ENCODE measurements around the gene GIT1. TPM values are rescaled to one million over a fixed set of nuclear protein-coding genes. Genes with fewer than 3 reads are reported as not detected.

GIT1 gene
- total and polyA plus RNA-seq, 9 of the 15 experiments (the other 6 are each of a cell fraction or from before 2014, with no cell fraction given): 0.35 to 35.3 (median 17.1) TPM

DNA sequence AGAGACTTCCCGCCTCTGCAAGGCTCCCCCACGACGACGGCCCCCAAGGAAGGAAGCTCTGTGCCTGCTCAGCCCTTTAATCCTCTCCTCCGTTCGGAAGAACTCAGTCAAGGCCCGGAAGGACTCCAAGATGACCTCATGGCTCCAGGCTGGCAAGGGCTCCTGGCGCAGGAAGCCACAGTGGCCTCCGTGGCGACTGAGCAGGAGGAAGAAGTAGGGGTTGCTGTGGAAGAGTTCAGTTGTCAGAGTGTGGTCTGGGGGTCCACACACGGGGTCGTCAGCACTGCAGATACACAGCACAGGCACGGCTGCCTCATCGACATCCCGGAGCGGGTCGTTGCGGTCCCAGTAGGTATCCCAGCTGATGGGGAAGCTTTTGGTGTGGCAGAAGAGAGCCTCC, 26.8 kb downstream of the GIT1 start:
- Histone ChIP-seq H3K9me1 (ENCODE audit: control insufficient read depth, insufficient read depth, low read length) (no peaks in the 10 kb centered on the region), H3K79me2 (ENCODE audit: control insufficient read depth, insufficient read depth, low read length) (no peaks in the 10 kb centered on the region), H3K9ac (ENCODE audit: insufficient read depth in 1 of 2, low read depth in 2 of 2, low read length in 2 of 2) (peak overlapping the region in 1 of 2 experiments; percentile 63; a peak in 1 of 4 replicates), H3K4me3 (no peak overlapping the region), H4K20me1 (replicated peaks; ENCODE audit: control insufficient read depth, insufficient read depth, low read length) (peaks cover 15% of the 10 kb centered on the region), H3K4me1 (replicated peaks in 1 of 2; ENCODE audit: control insufficient read depth in 2 of 2, insufficient read depth in 2 of 2, low read length in 2 of 2) (peaks cover 3 to 22% of the 10 kb centered on the region in 2 experiments; a peak in 4 of 5 replicates), H3K27ac (ENCODE audit: extremely low read depth, low read depth, low read length) (no peak overlapping the region), H2AFZ (ENCODE audit: low read depth, low read length) (no peak overlapping the region), H3K36me3 (ENCODE audit: control insufficient read depth, insufficient read depth, low read length) (no peaks in the 10 kb centered on the region), H3K9me3 (replicated peaks; ENCODE audit: control insufficient read depth, insufficient read depth, low read depth, low read length) (no peaks in the 10 kb centered on the region), H3K27me3 (ENCODE audit: control insufficient read depth in 2 of 2, insufficient read depth in 2 of 2, low read length in 2 of 2) (peaks cover 10 to 13% of the 10 kb centered on the region in 2 experiments; a peak in 4 of 5 replicates), H3K4me2 (ENCODE audit: insufficient read depth, low read length) (no peak overlapping the region)
- FAIRE-seq (no peak), DNase-seq (ENCODE audit: extremely low read depth in 1 of 4, low spot score in 3 of 4) (no peak), ATAC-seq (no peak)
- in situ Hi-C loops (cut with MboI): no loop called here
- no TSS peak for BruUV-seq (replicated peaks)
- POLR2A ChIA-PET: interaction anchor here (0.6 kb wide), 1 partner anchor 141 kb away, joined by 3 read pairs; no protein-coding TSS in a partner anchor
- 56% methylated on average over 18 of the region's 18 CpGs for WGBS (ENCODE audit: insufficient coverage, low coverage, missing lambda C conversion rate)
- CTCF ChIA-PET (ENCODE audit: low intra/inter-chr PET ratio): no interaction called here
- no peak for TF ChIP-seq JUNB (CRISPR knock-in tag; conservative IDR thresholded peaks at IDR 0.05)
- intact Hi-C loops (cut with micrococcal nuclease): no loop called here

- intact Hi-C loops (cut with micrococcal nuclease) (no loop called here), in situ Hi-C loops (cut with MboI) (no loop called here)
- ChIA-PET POLR2A (interaction anchor here (0.6 to 0.9 kb wide), 4 partner anchors 13 to 197 kb away, joined by 3 to 7 read pairs (median 4); no protein-coding TSS in a partner anchor), CTCF (ENCODE audit: low intra/inter-chr PET ratio) (no interaction called here)
- Histone ChIP-seq H4K20me1 (replicated peaks; ENCODE audit: control insufficient read depth, insufficient read depth, low read length) (peaks cover 19% of the 10 kb centered on the region), H3K4me2 (ENCODE audit: insufficient read depth, low read length) (no peak overlapping the region), H2AFZ (ENCODE audit: low read depth, low read length) (no peak overlapping the region), H3K27me3 (ENCODE audit: control insufficient read depth in 2 of 2, insufficient read depth in 2 of 2, low read length in 2 of 2) (peaks cover 10 to 13% of the 10 kb centered on the region in 2 experiments; a peak in 4 of 5 replicates), H3K4me3 (no peak overlapping the region), H3K9me1 (ENCODE audit: control insufficient read depth, insufficient read depth, low read length) (no peaks in the 10 kb centered on the region), H3K9ac (ENCODE audit: insufficient read depth in 1 of 2, low read depth in 2 of 2, low read length in 2 of 2) (0 out of 4 replicates have a peak overlapping the region, but pooled peaks of 1 of the 2 experiments have one; percentile 3), H3K27ac (ENCODE audit: extremely low read depth, low read depth, low read length) (no peak overlapping the region), H3K79me2 (ENCODE audit: control insufficient read depth, insufficient read depth, low read length) (no peaks in the 10 kb centered on the region), H3K4me1 (replicated peaks in 1 of 2; ENCODE audit: control insufficient read depth in 2 of 2, insufficient read depth in 2 of 2, low read length in 2 of 2) (peaks cover 8 to 17% of the 10 kb centered on the region in 2 experiments; a peak in 4 of 5 replicates), H3K9me3 (replicated peaks; ENCODE audit: control insufficient read depth, insufficient read depth, low read depth, low read length) (no peaks in the 10 kb centered on the region), H3K36me3 (ENCODE audit: control insufficient read depth, insufficient read depth, low read length) (no peaks in the 10 kb centered on the region)
- DNase-seq (ENCODE audit: extremely low read depth in 1 of 4, low spot score in 3 of 4) (no peak), ATAC-seq (no peak), FAIRE-seq (no peak)
- TF ChIP-seq ZNF830 (CRISPR knock-in tag; IDR thresholded peaks at IDR 0.05) (no peak), CHD1 (IDR thresholded peaks at IDR 0.05; ENCODE audit: low read length) (no peak), ZNF431 (CRISPR knock-in tag; IDR thresholded peaks at IDR 0.05) (no peak), TSC22D4 (tag; IDR thresholded peaks at IDR 0.05) (no peak), C11orf30 (IDR thresholded peaks at IDR 0.05; ENCODE audit: low read depth) (no peak), TAF1 (IDR thresholded peaks at IDR 0.05; ENCODE audit: control insufficient read depth, extremely low read depth, insufficient read depth, low read length, severe bottlenecking) (no peak)
- TF ChIP-seq, protein P1, sequence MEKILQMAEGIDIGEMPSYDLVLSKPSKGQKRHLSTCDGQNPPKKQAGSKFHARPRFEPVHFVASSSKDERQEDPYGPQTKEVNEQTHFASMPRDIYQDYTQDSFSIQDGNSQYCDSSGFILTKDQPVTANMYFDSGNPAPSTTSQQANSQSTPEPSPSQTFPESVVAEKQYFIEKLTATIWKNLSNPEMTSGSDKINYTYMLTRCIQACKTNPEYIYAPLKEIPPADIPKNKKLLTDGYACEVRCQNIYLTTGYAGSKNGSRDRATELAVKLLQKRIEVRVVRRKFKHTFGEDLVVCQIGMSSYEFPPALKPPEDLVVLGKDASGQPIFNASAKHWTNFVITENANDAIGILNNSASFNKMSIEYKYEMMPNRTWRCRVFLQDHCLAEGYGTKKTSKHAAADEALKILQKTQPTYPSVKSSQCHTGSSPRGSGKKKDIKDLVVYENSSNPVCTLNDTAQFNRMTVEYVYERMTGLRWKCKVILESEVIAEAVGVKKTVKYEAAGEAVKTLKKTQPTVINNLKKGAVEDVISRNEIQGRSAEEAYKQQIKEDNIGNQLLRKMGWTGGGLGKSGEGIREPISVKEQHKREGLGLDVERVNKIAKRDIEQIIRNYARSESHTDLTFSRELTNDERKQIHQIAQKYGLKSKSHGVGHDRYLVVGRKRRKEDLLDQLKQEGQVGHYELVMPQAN (IDR thresholded peaks at IDR 0.05; ENCODE audit: borderline replicate concordance): no peak
- no TSS peak for BruUV-seq (replicated peaks)
- WGBS (ENCODE audit: insufficient coverage, low coverage, missing lambda C conversion rate): 46% methylated on average over 16 of the region's 17 CpGs
Observed at GRCh38 chr17:29561554-29562517, 27.6 kb downstream of the GIT1 start.

Measured in K562 (cell line).